ENCODE data around the gene FARS2.

DNA sequence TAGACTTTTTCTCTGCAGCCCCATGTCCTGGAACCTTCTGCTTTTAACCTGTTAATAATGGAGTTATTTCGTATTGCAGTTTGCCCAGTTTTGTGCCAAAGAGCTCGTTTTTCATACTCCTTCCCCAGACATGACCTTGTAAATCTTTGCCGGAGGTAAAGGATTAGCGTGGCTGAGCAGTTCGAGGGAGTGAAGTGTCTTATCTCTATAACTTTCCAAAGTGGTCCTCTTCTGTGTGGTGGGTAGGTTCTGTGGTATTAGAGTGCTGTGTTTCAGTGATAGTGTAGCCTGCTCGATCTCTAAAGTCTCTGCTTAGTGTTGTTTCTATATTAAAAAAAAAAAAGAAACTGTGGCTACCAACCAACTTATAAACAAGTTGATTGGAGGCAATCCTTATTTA is 67.5 kb downstream of the FARS2 start:
- TF ChIP-seq, protein P1, sequence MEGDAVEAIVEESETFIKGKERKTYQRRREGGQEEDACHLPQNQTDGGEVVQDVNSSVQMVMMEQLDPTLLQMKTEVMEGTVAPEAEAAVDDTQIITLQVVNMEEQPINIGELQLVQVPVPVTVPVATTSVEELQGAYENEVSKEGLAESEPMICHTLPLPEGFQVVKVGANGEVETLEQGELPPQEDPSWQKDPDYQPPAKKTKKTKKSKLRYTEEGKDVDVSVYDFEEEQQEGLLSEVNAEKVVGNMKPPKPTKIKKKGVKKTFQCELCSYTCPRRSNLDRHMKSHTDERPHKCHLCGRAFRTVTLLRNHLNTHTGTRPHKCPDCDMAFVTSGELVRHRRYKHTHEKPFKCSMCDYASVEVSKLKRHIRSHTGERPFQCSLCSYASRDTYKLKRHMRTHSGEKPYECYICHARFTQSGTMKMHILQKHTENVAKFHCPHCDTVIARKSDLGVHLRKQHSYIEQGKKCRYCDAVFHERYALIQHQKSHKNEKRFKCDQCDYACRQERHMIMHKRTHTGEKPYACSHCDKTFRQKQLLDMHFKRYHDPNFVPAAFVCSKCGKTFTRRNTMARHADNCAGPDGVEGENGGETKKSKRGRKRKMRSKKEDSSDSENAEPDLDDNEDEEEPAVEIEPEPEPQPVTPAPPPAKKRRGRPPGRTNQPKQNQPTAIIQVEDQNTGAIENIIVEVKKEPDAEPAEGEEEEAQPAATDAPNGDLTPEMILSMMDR (conservative IDR thresholded peaks at IDR 0.05; ENCODE audit: low read length) = no peak
- TF ChIP-seq EZH2phosphoT487 (IDR thresholded peaks at IDR 0.05; ENCODE audit: borderline replicate concordance, low read depth, low read length) = no peak
